Hepatocyte (in vitro differentiated cells): ENCODE data around the gene DIS3L2.

ENCODE experiments used
- CTCF ChIP-seq: fragments of 200-600 bp; sonication (generic); IDR thresholded peaks from 2 replicates; pipeline ENCODE4 v1.5.1; 2016; ENCODE audit warnings: antibody characterized with exemption, mild to moderate bottlenecking; ENCODE audit not compliant: poor library complexity
- EZH2phosphoT487 ChIP-seq: fragments of 200-600 bp; sonication (generic); IDR thresholded peaks from one replicate; pipeline ENCODE4 v1.6.1; 2018; ENCODE audit warnings: antibody characterized with exemption, mild to moderate bottlenecking, low read depth, moderate library complexity; ENCODE audit not compliant: unreplicated experiment, severe bottlenecking

GRCh38 chr2:232139786-232140562 lies 178.5 kb downstream of the DIS3L2 start:
- TF ChIP-seq CTCF: no peak
- no peak for TF ChIP-seq EZH2phosphoT487
